Skeletal muscle tissue (tissue), 4 donors: ENCODE data around the gene TMEM63C. TPM values are rescaled to one million over a fixed set of nuclear protein-coding genes. Genes with fewer than 3 reads are reported as not detected.
"Not testable (repeated sequence)": the region's sequence is repeated elsewhere in the genome, so short reads cannot be mapped to it uniquely, and the experiment has no call there.

ENCODE experiments used
- H3K27ac ChIP-seq: one replicate; pipeline ENCODE4 v1.7.0; 2013; ENCODE audit warnings: mild to moderate bottlenecking, low read depth, low read length, inconsistent platforms
- H3K27me3 ChIP-seq, 3 donors: one replicate each; pipeline ENCODE4 v1.7.0; 2013; ENCODE audit warnings: low read length in 3 of 3; ENCODE audit not compliant: control insufficient read depth in 3 of 3, insufficient read depth in 3 of 3
- H3K36me3 ChIP-seq, 3 donors: one replicate each; pipeline ENCODE4 v1.7.0; 2013; ENCODE audit warnings: low read length in 3 of 3; ENCODE audit not compliant: control insufficient read depth in 3 of 3, insufficient read depth in 3 of 3
- H3K4me1 ChIP-seq, 3 donors: one replicate each; pipeline ENCODE4 v1.7.0; 2013; ENCODE audit warnings: low read length in 3 of 3, mild to moderate bottlenecking in 3 of 3; ENCODE audit not compliant: control insufficient read depth in 3 of 3, insufficient read depth in 3 of 3
- H3K4me3 ChIP-seq, 3 donors: one replicate each; pipeline ENCODE4 v1.7.0; 2013; ENCODE audit warnings: low read length in 3 of 3
- H3K9ac ChIP-seq, 3 donors: one replicate each; pipeline ENCODE4 v1.7.0; 2013; ENCODE audit warnings: low read length in 3 of 3, mild to moderate bottlenecking in 3 of 3, moderate library complexity in 2 of 3, low read depth in 1 of 3
- H3K9me3 ChIP-seq, 3 donors: one replicate each; pipeline ENCODE4 v1.7.0; 2013; ENCODE audit warnings: low read length in 3 of 3; ENCODE audit not compliant: control insufficient read depth in 3 of 3
- total RNA-seq: library from RNA; depleted of rRNA; stranded (reverse); fragments of >200 nt; gene quantifications from one replicate; pipeline ENCODE4 v1.2.3, GENCODE V29; 2014
- donor health status: Osteomylitis.

Gene TMEM63C
- total RNA-seq, 1 donor from 2014 or later: 3.1 TPM

DNA sequence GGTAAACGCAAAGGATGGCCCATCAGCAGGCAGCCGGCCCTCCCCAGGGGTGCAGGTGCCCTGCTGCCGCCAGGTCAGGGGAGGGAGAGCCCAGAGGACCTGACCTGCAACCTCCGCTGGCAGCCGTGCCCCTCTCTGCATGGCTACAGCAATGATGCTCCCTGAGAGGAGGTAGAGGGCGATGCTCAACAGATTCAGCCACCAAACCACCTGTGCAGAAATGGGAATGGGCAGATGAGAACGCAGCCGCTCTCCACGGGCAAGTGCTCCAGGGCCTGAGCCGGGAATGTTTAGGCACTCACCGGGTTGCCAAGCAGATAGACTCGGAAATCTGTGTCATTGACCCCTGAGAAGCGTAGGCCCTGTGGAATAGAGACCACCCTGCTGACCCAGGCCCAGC is 98.1 kb downstream of the TMEM63C start:
- H3K27me3 ChIP-seq: no peaks in the 10 kb centered on the region
- H3K27ac ChIP-seq: no peak overlapping the region
- H3K36me3 ChIP-seq: peaks cover 54 to 69% (median 65%) of the 10 kb centered on the region in 3 donors
- no peak overlapping the region for H3K9ac ChIP-seq
- H3K4me1 ChIP-seq: no peaks in the 10 kb centered on the region
- H3K9me3 ChIP-seq: no peaks in the 10 kb centered on the region
- no peak overlapping the region for H3K4me3 ChIP-seq

DNA sequence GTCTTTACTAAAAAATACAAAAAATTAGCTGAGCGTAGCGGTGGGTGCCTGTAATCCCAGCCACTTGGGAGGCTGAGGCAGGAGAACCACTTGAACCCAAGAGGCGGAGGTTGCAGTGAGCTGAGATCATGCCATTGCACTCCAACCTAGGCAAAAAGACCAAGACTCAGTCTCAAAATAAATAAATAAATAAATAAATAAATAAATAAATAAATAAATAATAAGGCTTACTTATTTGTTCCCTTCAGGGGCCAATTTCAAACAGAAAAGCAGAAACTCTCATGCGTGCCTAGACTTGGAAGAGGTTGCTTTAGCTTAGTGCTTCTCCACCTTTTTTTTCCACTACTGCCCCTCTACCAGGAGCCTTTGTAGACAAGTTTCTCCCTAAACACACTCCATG is 99.3 kb downstream of the TMEM63C start:
- H3K27ac ChIP-seq, H3K4me1 ChIP-seq, H3K9me3 ChIP-seq, H3K9ac ChIP-seq, H3K27me3 ChIP-seq, H3K4me3 ChIP-seq: not testable (repeated sequence)
- H3K36me3 ChIP-seq: peaks cover 54 to 81% (median 76%) of the 10 kb centered on the region in 3 donors

DNA sequence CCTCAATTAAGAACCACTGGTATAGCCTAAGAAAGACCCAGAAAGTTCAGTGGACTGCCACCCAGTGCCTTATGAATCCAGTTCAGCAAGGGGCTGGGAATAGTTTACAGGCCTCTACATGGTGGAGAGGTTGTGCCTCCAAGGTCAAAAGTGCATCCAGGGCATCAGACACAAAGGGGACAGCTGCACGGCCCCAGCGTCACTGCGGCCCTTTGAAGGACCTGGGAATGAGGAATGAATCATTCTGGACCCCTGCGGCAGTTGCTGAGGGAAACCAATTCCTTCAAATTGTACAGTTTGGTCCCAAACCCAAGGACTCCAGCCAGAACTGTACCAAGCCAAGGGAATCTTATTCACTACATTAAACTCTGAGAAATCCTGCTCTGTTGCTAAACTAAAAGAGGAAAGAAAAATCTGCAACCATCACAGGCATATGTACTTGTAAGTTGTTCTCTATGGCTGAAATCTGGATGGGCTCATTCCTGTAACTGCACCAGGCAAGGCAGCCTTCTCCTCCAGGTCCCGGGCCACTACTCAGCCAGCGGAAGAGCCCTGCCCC is 100.3 kb downstream of the TMEM63C start:
- H3K4me1 ChIP-seq: no peaks in the 10 kb centered on the region
- no peaks in the 10 kb centered on the region for H3K9me3 ChIP-seq
- peaks cover 55 to 84% (median 79%) of the 10 kb centered on the region in 3 donors for H3K36me3 ChIP-seq
- no peak overlapping the region for H3K4me3 ChIP-seq
- H3K27me3 ChIP-seq: no peaks in the 10 kb centered on the region
- no peak overlapping the region for H3K9ac ChIP-seq
- H3K27ac ChIP-seq: no peak overlapping the region

DNA sequence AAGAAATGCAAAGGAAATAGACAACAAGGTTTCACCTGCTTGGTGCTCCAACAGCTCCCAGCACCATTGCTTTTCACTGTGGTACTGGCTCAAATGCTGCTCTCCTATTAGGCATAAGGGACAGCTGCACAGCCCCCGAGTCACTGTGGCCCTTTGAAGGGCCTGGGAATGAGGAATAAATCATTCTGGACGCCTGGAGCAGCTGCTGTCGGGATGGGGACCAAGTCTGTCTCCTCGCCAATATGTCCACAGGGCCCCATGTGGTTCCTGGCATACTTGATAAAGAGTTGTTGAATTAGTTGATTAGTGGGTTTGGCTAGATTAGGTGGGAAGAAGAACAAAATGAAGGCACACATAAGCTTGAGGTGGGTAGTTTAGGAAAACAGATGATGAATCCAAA is 102.5 kb downstream of the TMEM63C start:
- Histone ChIP-seq H3K9ac (no peak overlapping the region), H3K27me3 (no peaks in the 10 kb centered on the region), H3K9me3 (no peaks in the 10 kb centered on the region), H3K36me3 (peaks cover 43 to 78% (median 76%) of the 10 kb centered on the region in 3 donors), H3K27ac (no peak overlapping the region), H3K4me1 (no peaks in the 10 kb centered on the region), H3K4me3 (no peak overlapping the region)

DNA sequence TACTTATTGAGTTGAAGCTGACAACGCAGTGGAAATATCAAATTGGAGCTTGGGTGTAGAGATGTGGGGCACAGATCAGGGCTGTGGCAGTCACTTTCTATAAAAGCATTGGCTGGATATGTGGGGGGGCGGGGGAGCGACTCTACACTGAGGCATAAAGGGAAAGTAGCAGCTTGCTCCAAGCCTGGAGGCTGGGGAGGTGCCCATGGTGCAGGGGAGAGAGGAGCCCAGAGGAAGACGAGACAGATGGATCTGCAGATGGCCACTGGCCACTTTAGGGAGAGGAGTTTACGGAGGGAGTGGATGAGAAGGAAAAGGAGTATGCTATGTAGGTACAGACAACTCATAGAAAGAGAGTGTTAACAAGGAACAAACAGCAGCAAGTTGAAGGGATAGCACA is 102.9 kb downstream of the TMEM63C start:
- H3K27me3 ChIP-seq: no peaks in the 10 kb centered on the region
- no peak overlapping the region for H3K9ac ChIP-seq
- H3K4me1 ChIP-seq: no peaks in the 10 kb centered on the region
- H3K27ac ChIP-seq: no peak overlapping the region
- H3K4me3 ChIP-seq: no peak overlapping the region
- no peaks in the 10 kb centered on the region for H3K9me3 ChIP-seq
- peaks cover 40 to 74% (median 72%) of the 10 kb centered on the region in 3 donors for H3K36me3 ChIP-seq

DNA sequence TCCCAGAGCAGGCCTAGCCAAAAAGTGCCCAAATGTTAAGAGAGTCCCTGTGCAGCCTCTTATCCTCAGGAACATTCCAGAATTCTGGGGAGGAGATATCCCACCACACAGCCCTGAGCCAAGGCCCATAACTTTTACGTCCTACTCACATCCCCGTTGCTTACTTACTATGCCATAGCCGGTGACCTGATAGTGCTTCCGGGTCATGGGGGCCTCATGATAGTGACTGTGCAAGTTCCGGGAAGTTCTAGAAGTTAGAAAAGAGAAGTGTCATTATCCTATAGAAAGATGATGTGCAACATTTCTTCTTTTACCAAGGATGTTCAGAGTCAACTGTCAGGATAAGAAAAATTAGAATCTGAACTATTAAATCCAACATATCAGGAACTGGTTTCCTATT is 105.0 kb downstream of the TMEM63C start:
- H3K27me3 ChIP-seq: no peaks in the 10 kb centered on the region
- H3K36me3 ChIP-seq: peaks cover 36 to 73% (median 69%) of the 10 kb centered on the region in 3 donors
- no peak overlapping the region for H3K27ac ChIP-seq
- no peaks in the 10 kb centered on the region for H3K4me1 ChIP-seq
- no peak overlapping the region for H3K9ac ChIP-seq
- H3K9me3 ChIP-seq: no peaks in the 10 kb centered on the region
- no peak overlapping the region for H3K4me3 ChIP-seq

DNA sequence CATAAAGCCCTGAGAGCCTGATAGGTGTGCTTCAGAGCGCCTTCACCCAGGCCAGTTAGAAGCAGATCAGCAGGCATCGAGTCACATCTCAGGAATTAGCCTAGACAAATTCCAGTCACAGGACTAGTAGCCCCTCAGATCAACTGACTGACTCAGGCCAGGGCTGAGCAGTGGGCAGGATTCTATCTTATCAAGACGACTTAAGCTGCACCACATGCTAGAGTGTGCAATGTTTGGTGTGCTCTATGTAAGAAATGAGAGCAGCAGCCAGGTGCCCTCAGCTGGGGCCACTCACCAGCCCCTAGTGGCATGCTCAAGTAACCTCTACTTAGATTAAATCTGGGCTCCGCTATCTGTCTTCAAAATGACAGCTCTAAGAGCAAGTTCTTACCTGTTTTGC is 109.1 kb downstream of the TMEM63C start:
- no peak overlapping the region for H3K9ac ChIP-seq
- no peaks in the 10 kb centered on the region for H3K4me1 ChIP-seq
- H3K27ac ChIP-seq: no peak overlapping the region
- no peaks in the 10 kb centered on the region for H3K9me3 ChIP-seq
- no peak overlapping the region for H3K4me3 ChIP-seq
- no peaks in the 10 kb centered on the region for H3K27me3 ChIP-seq
- H3K36me3 ChIP-seq: peaks cover 22 to 48% (median 46%) of the 10 kb centered on the region in 3 donors

DNA sequence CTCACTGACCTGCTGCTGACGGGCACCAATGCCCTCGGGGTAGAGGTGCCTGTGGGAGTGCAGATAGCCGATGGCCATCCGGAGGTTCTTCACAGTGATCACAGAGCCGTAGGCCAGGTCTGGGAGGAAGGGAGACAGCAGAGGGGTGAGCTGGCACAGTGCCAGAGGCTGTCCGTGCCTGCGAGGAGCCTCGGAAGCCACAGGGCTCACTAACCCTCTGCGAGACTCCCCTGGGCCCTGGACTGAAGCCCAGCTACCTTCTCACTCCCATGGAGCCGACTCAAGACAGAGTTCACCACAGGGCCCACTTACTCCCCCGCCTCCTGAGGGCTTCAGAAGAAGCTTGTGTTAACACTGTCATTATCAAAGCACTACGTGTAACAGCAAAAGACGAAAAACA is 114.6 kb downstream of the TMEM63C start:
- Histone ChIP-seq H3K36me3 (peaks cover 32 to 45% (median 35%) of the 10 kb centered on the region in 3 donors), H3K4me1 (peaks cover under 1 to 5% (median 3%) of the 10 kb centered on the region in 3 donors), H3K27me3 (no peaks in the 10 kb centered on the region), H3K9ac (no peak overlapping the region), H3K9me3 (no peaks in the 10 kb centered on the region), H3K27ac (no peak overlapping the region), H3K4me3 (no peak overlapping the region)

DNA sequence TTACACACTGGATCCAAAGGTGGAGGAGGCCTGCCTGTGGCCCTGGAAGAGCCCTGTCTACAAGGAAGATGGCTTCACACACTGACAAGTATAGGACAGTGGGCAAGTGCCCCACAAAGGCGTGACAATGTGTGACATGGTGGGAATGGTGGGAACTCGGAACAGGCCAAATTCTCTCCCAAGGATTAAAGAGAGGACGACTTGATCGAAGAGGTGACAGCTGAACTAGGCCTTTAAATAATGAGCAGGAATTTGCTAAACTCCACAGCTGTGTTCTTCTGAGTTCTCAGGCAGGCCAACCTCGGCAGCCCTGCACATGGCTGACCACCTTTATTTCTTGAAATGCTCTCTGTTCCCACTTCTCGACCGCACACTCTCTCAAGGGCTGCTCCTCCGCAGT is 115.3 kb downstream of the TMEM63C start:
- no peak overlapping the region for H3K27ac ChIP-seq
- peaks cover 6 to 12% (median 9%) of the 10 kb centered on the region in 3 donors for H3K4me1 ChIP-seq
- no peak overlapping the region for H3K4me3 ChIP-seq
- no peaks in the 10 kb centered on the region for H3K9me3 ChIP-seq
- H3K9ac ChIP-seq: no peak overlapping the region
- peaks cover 32 to 43% (median 35%) of the 10 kb centered on the region in 3 donors for H3K36me3 ChIP-seq
- H3K27me3 ChIP-seq: no peaks in the 10 kb centered on the region

DNA sequence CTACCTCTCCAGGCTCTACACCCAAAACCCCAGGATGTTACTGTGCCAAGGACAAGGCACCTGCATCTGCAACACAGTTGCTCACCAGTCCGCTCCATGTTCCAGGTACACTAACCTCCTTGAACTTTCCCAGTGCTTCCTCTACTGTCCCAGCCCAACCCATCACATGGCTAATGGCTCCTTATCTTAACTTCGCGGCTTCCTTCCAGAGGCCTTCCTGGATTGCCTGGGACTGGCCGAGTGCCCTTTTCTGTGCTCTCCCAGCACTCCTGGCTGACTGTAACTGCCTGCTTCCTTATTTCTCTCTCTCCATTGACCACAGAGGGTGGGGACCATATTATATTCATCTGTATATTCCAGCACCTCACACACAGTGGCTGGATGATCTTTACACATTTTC is 118.2 kb downstream of the TMEM63C start:
- Histone ChIP-seq H3K9ac (no peak overlapping the region), H3K36me3 (peaks cover 25 to 37% (median 32%) of the 10 kb centered on the region in 3 donors), H3K27me3 (no peaks in the 10 kb centered on the region), H3K9me3 (no peaks in the 10 kb centered on the region), H3K27ac (no peak overlapping the region), H3K4me1 (peaks cover 12 to 33% (median 22%) of the 10 kb centered on the region in 3 donors), H3K4me3 (no peak overlapping the region)
